ENCODE data around the gene FAM124A. TPM values are rescaled to one million over a fixed set of nuclear protein-coding genes. Genes with fewer than 3 reads are reported as not detected.

FAM124A gene
- total RNA-seq, 4 donors from 2014 or later: 1.9 to 17.7 (median 2.7) TPM

- no peak overlapping the region for H3K4me3 ChIP-seq
- H3K36me3 ChIP-seq: no peaks in the 10 kb centered on the region
- TF ChIP-seq CTCF (IDR thresholded peaks at IDR 0.05): no peak
- no peak for TF ChIP-seq POLR2A (IDR thresholded peaks at IDR 0.05)
- no peak for TF ChIP-seq POLR2AphosphoS5 (IDR thresholded peaks at IDR 0.05)
- TF ChIP-seq EP300 (IDR thresholded peaks at IDR 0.05; ENCODE audit: low read depth): no peak
- 62 to 67% methylated on average over 2 to 5 of the region's 5 CpGs for WGBS, 2 donors (ENCODE audit: low coverage in 1 of 2)
- no peak overlapping the region for H3K27ac ChIP-seq
- intact Hi-C loops (cut with DNase I; ENCODE audit: low total_unique reads): no loop called here
- no peak for DNase-seq
- H3K9me3 ChIP-seq: no peaks in the 10 kb centered on the region
- H3K4me1 ChIP-seq: no peaks in the 10 kb centered on the region
- in situ Hi-C loops (cut with MboI; ENCODE audit: low pct_ligation_motif_present in 1 of 4, low pct_unique_long_range_greater_than_20kb in 1 of 4, low sequenced_read_pairs in 3 of 4): no loop called here
- no peaks in the 10 kb centered on the region for H3K27me3 ChIP-seq
These were observed 101.8 kb downstream of the FAM124A start for GRCh38 chr13:51323824-51324511.

GRCh38 chr13:51324714-51325420 lies 102.7 kb downstream of the FAM124A start:
- H3K27ac ChIP-seq: no peak overlapping the region
- in situ Hi-C loops (cut with MboI; ENCODE audit: low pct_ligation_motif_present in 1 of 4, low pct_unique_long_range_greater_than_20kb in 1 of 4, low sequenced_read_pairs in 3 of 4) (no loop called here), intact Hi-C loops (cut with DNase I; ENCODE audit: low total_unique reads) (no loop called here)
- 71 to 90% methylated on average over 5 to 14 of the region's 14 CpGs for WGBS, 2 donors (ENCODE audit: low coverage in 1 of 2)
- TF ChIP-seq EP300 (IDR thresholded peaks at IDR 0.05; ENCODE audit: low read depth): no peak
- TF ChIP-seq POLR2A (IDR thresholded peaks at IDR 0.05): no peak
- no peak for TF ChIP-seq CTCF (IDR thresholded peaks at IDR 0.05)
- TF ChIP-seq POLR2AphosphoS5 (IDR thresholded peaks at IDR 0.05): no peak
- H3K4me3 ChIP-seq: no peak overlapping the region
- no peaks in the 10 kb centered on the region for H3K4me1 ChIP-seq
- H3K9me3 ChIP-seq: no peaks in the 10 kb centered on the region
- H3K36me3 ChIP-seq: no peaks in the 10 kb centered on the region
- H3K27me3 ChIP-seq: no peaks in the 10 kb centered on the region
- no peak for DNase-seq

- Histone ChIP-seq H3K27me3 (no peaks in the 10 kb centered on the region), H3K9me3 (no peaks in the 10 kb centered on the region), H3K27ac (no peak overlapping the region), H3K36me3 (no peaks in the 10 kb centered on the region), H3K4me1 (no peaks in the 10 kb centered on the region), H3K4me3 (no peak overlapping the region)
- WGBS, 2 donors (ENCODE audit: low coverage in 1 of 2): 80 to 88% methylated on average over 1 to 6 of the region's 6 CpGs
- no peak for DNase-seq
- no peak for TF ChIP-seq EP300 (IDR thresholded peaks at IDR 0.05; ENCODE audit: low read depth)
- no peak for TF ChIP-seq POLR2A (IDR thresholded peaks at IDR 0.05)
- TF ChIP-seq CTCF (IDR thresholded peaks at IDR 0.05): no peak
- intact Hi-C loops (cut with DNase I; ENCODE audit: low total_unique reads) (no loop called here), in situ Hi-C loops (cut with MboI; ENCODE audit: low pct_ligation_motif_present in 1 of 4, low pct_unique_long_range_greater_than_20kb in 1 of 4, low sequenced_read_pairs in 3 of 4) (no loop called here)
These were observed 103.6 kb downstream of the FAM124A start for GRCh38 chr13:51325837-51326236.

GRCh38 chr13:51326777-51327176 lies 104.6 kb downstream of the FAM124A start:
- TF ChIP-seq POLR2AphosphoS5 (IDR thresholded peaks at IDR 0.05) (no peak), CTCF (IDR thresholded peaks at IDR 0.05) (no peak), POLR2A (IDR thresholded peaks at IDR 0.05) (no peak), EP300 (IDR thresholded peaks at IDR 0.05; ENCODE audit: low read depth) (no peak)
- H3K9me3 ChIP-seq: no peaks in the 10 kb centered on the region
- H3K4me1 ChIP-seq: no peaks in the 10 kb centered on the region
- in situ Hi-C loops (cut with MboI; ENCODE audit: low pct_ligation_motif_present in 1 of 4, low pct_unique_long_range_greater_than_20kb in 1 of 4, low sequenced_read_pairs in 3 of 4): no loop called here
- H3K4me3 ChIP-seq: no peak overlapping the region
- H3K36me3 ChIP-seq: no peaks in the 10 kb centered on the region
- no peak for DNase-seq
- intact Hi-C loops (cut with DNase I; ENCODE audit: low total_unique reads): no loop called here
- no peak overlapping the region for H3K27ac ChIP-seq
- 74 to 91% methylated on average over 2 of the region's 2 CpGs for WGBS, 2 donors (ENCODE audit: low coverage in 1 of 2)
- H3K27me3 ChIP-seq: no peaks in the 10 kb centered on the region

All from transverse colon (tissue), 4 donors.